GM12891 (cell line): ENCODE results near the gene TEX29.

ENCODE experiments used
- DNase-seq: peaks from one replicate; pipeline ENCODE4 v3.0.0; 2011; ENCODE audit warnings: low spot score; ENCODE audit not compliant: insufficient read length
- FAIRE-seq: peaks from 2 replicates; lab custom pipeline; 2011; peaks lifted over from hg19 to GRCh38; lab: Jason Lieb, UNC
- PAX5 ChIP-seq: IDR thresholded peaks from 2 replicates; pipeline ENCODE4 v1.6.1; 2011; ENCODE audit warnings: low read length, moderate library complexity, mild to moderate bottlenecking; ENCODE audit not compliant: insufficient read depth, severe bottlenecking
- POLR2A ChIP-seq: IDR thresholded peaks from 2 replicates; pipeline ENCODE4 v1.6.1; 2011; ENCODE audit warnings: low read depth, low read length, control low read depth
- POLR2AphosphoS5 ChIP-seq: IDR thresholded peaks from 2 replicates; pipeline ENCODE4 v1.6.1; 2011; ENCODE audit warnings: low read depth, low read length, control low read depth
- POU2F2 ChIP-seq: IDR thresholded peaks from 2 replicates; pipeline ENCODE4 v1.6.1; 2011; ENCODE audit warnings: low read depth, mild to moderate bottlenecking, control low read depth, low read length, moderate library complexity
- SPI1 ChIP-seq: IDR thresholded peaks from 2 replicates; pipeline ENCODE4 v1.6.1; 2011; ENCODE audit warnings: low read depth, low read length, control low read depth
- TAF1 ChIP-seq: IDR thresholded peaks from 2 replicates; pipeline ENCODE4 v1.6.1; 2011; ENCODE audit warnings: low read depth, low read length, control low read depth

Gene TEX29

GRCh38 chr13:111392486-111392885, 72.0 kb downstream of the TEX29 start:
- no peak for TF ChIP-seq POU2F2
- TF ChIP-seq PAX5 = no peak
- TF ChIP-seq TAF1 = no peak
- no peak for TF ChIP-seq POLR2AphosphoS5
- no peak for TF ChIP-seq POLR2A
- TF ChIP-seq SPI1 = no peak
- DNase-seq = no peak
- no peak for FAIRE-seq

DNA sequence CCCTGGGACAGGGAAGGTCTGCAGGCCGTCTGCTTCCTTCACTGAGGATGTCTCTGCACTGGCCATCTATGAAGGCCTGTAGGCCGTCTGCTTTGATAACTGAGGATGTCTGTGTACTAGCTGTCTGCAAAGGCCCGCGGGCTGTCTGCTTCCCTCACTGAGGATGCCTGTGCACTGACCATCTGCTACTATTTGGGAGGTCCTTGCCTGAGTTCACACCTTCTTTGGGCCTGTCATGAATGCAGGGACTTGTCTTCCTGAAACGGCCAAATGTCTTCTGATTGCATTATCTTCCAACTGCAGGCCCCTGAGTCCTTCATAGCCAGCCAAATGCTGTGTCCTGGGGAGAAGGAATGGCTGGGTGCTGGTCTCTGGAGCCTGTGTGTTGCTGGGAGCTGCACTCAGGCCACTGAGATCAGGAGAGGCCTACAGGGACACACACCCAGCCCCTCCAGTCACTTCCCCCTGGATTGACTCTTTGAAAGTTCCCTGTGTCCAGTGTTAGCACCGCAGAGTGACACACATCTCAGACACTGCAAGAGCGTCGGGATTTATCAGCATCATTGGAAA, 72.9 kb downstream of the TEX29 start:
- FAIRE-seq (no peak), DNase-seq (no peak)
- no peak for TF ChIP-seq PAX5
- TF ChIP-seq POU2F2 = no peak
- no peak for TF ChIP-seq POLR2AphosphoS5
- no peak for TF ChIP-seq SPI1
- no peak for TF ChIP-seq TAF1
- no peak for TF ChIP-seq POLR2A
